ENCODE results near the gene XXYLT1. TPM values are rescaled to one million over a fixed set of nuclear protein-coding genes. Genes with fewer than 3 reads are reported as not detected.

XXYLT1 gene
- total RNA-seq, 4 donors from 2014 or later, result 9.7 to 30.1 (median 17.7) TPM

GRCh38 chr3:195129644-195130492 is 141.1 kb downstream of the XXYLT1 start:
- intact Hi-C loops (cut with DNase I; ENCODE audit: low total_unique reads), result no loop called here
- 61 to 66% methylated on average over 11 of the region's 11 CpGs for WGBS, 2 donors
- no peak for DNase-seq (ENCODE audit: low spot score in 2 of 2)

GRCh38 chr3:195129072-195129643 is 141.8 kb downstream of the XXYLT1 start:
- TF ChIP-seq CTCF (IDR thresholded peaks at IDR 0.05) (no peak), POLR2A (IDR thresholded peaks at IDR 0.05) (no peak)

More at GRCh38 chr3:195129644-195130492, 141.1 kb downstream of the XXYLT1 start:
- TF ChIP-seq CTCF (IDR thresholded peaks at IDR 0.05), result no peak
- no peak for TF ChIP-seq POLR2A (IDR thresholded peaks at IDR 0.05)
- H3K4me3 ChIP-seq (ENCODE audit: low read depth, poor library complexity, severe bottlenecking), result no peak overlapping the region

GRCh38 chr3:195128255-195129071 is 142.5 kb downstream of the XXYLT1 start:
- 69 to 79% methylated on average over 7 of the region's 7 CpGs for WGBS, 2 donors
- H3K4me3 ChIP-seq (ENCODE audit: low read depth, poor library complexity, severe bottlenecking), result no peak overlapping the region
- intact Hi-C loops (cut with DNase I; ENCODE audit: low total_unique reads), result no loop called here
- DNase-seq (ENCODE audit: low spot score in 2 of 2), result no peak
- TF ChIP-seq CTCF (IDR thresholded peaks at IDR 0.05) (no peak), POLR2A (IDR thresholded peaks at IDR 0.05) (no peak)

More at GRCh38 chr3:195129072-195129643, 141.8 kb downstream of the XXYLT1 start:
- no peak for DNase-seq (ENCODE audit: low spot score in 2 of 2)
- intact Hi-C loops (cut with DNase I; ENCODE audit: low total_unique reads), result no loop called here
- 85% methylated on average over 12 of the region's 12 CpGs for WGBS, 2 donors
- H3K4me3 ChIP-seq (ENCODE audit: low read depth, poor library complexity, severe bottlenecking), result no peak overlapping the region

- WGBS, 2 donors, result 89 to 94% methylated on average over 14 of the region's 14 CpGs
- TF ChIP-seq POLR2A (IDR thresholded peaks at IDR 0.05) (no peak), CTCF (IDR thresholded peaks at IDR 0.05) (no peak)
- intact Hi-C loops (cut with DNase I; ENCODE audit: low total_unique reads), result no loop called here
- H3K4me3 ChIP-seq (ENCODE audit: low read depth, poor library complexity, severe bottlenecking), result no peak overlapping the region
- DNase-seq (ENCODE audit: low spot score in 2 of 2), result no peak
These were observed 144.8 kb downstream of the XXYLT1 start for GRCh38 chr3:195126056-195126605.

- no peak for DNase-seq (ENCODE audit: low spot score in 2 of 2)
- no peak overlapping the region for H3K4me3 ChIP-seq (ENCODE audit: low read depth, poor library complexity, severe bottlenecking)
- intact Hi-C loops (cut with DNase I; ENCODE audit: low total_unique reads), result no loop called here
- TF ChIP-seq POLR2A (IDR thresholded peaks at IDR 0.05), result no peak
- 84 to 97% methylated on average over 11 of the region's 11 CpGs for WGBS, 2 donors
These were observed 145.3 kb downstream of the XXYLT1 start for GRCh38 chr3:195125646-195126045.
